ENCODE results near the gene LRFN5.
A peak's percentile ranks its signal among the peaks of the same experiment; 100 is the strongest.
"Not testable (repeated sequence)": the region's sequence is repeated elsewhere in the genome, so short reads cannot be mapped to it uniquely, and the experiment has no call there.

LRFN5 gene

GRCh38 chr14:41718477-41719166 is 111.9 kb downstream of the LRFN5 start:
- Histone ChIP-seq H3K27ac (ENCODE audit: low read length) (no peak overlapping the region), H3K36me3 (ENCODE audit: control insufficient read depth in 1 of 2, insufficient read depth in 2 of 2, low read length in 2 of 2) (no peaks in the 10 kb centered on the region), H3K9me3 (ENCODE audit: control insufficient read depth in 1 of 2, low read length in 2 of 2) (no peaks in the 10 kb centered on the region), H3K27me3 (ENCODE audit: low read depth, low read length) (no peaks in the 10 kb centered on the region), H3K4me1 (ENCODE audit: control insufficient read depth in 1 of 2, insufficient read depth in 2 of 2, low read length in 2 of 2) (no peaks in the 10 kb centered on the region), H3K4me3 (ENCODE audit: low read depth in 1 of 2, low read length in 2 of 2) (no peak overlapping the region)

DNA sequence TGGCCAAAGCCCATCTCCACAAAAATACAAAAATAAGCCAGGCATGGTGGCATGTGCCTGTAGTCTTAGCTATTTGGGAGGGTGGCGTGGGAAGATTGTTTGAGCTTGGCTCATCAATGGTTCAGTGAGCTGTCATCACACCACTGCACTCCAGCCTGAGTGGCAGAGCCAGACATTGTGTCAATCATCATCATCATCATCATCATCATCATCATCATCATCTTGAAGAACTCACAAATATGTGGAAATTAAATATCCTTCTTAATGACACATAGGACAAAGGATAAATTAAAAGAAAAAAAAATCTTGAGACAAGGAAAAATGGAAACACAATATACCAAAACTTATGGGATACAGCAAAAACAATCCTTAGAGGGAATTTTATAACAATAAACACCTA is 132.5 kb downstream of the LRFN5 start:
- no peaks in the 10 kb centered on the region for H3K36me3 ChIP-seq (ENCODE audit: control insufficient read depth in 1 of 2, insufficient read depth in 2 of 2, low read length in 2 of 2)
- H3K27ac ChIP-seq (ENCODE audit: low read length): no peak overlapping the region
- H3K4me3 ChIP-seq (ENCODE audit: low read depth in 1 of 2, low read length in 2 of 2): no peak overlapping the region
- H3K4me1 ChIP-seq (ENCODE audit: control insufficient read depth in 1 of 2, insufficient read depth in 2 of 2, low read length in 2 of 2): no peaks in the 10 kb centered on the region
- peaks cover 0 to 3% of the 10 kb centered on the region in 2 donors for H3K9me3 ChIP-seq (ENCODE audit: control insufficient read depth in 1 of 2, low read length in 2 of 2)
- H3K27me3 ChIP-seq (ENCODE audit: low read depth, low read length): no peaks in the 10 kb centered on the region

- no peak overlapping the region for H3K4me3 ChIP-seq (ENCODE audit: low read depth in 1 of 2, low read length in 2 of 2)
- no peak overlapping the region for H3K27ac ChIP-seq (ENCODE audit: low read length)
- no peaks in the 10 kb centered on the region for H3K4me1 ChIP-seq (ENCODE audit: control insufficient read depth in 1 of 2, insufficient read depth in 2 of 2, low read length in 2 of 2)
- H3K27me3 ChIP-seq (ENCODE audit: low read depth, low read length): no peaks in the 10 kb centered on the region
- peaks cover 0 to 3% of the 10 kb centered on the region in 2 donors for H3K9me3 ChIP-seq (ENCODE audit: control insufficient read depth in 1 of 2, low read length in 2 of 2)
- H3K36me3 ChIP-seq (ENCODE audit: control insufficient read depth in 1 of 2, insufficient read depth in 2 of 2, low read length in 2 of 2): no peaks in the 10 kb centered on the region
Observed at GRCh38 chr14:41743140-41743539, 136.5 kb downstream of the LRFN5 start.

DNA sequence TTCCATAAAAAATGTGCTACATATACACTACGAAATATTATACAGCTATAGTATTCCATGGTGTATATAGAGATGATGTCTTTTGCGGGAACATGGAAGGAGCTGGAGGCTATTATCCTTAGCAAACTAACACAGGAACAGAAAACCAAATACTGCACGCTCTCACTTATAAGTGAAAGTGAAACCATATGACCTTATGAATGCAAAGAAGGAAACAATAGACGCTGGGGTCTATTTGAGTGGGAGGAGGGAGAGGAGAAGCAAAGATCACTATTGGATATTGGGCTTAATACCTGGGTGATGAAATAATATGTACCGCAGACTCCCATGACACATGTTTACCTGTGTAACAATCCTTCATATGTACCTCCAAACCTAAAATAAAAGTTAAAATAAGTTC is 142.8 kb downstream of the LRFN5 start:
- Histone ChIP-seq H3K36me3 (ENCODE audit: control insufficient read depth in 1 of 2, insufficient read depth in 2 of 2, low read length in 2 of 2) (no peaks in the 10 kb centered on the region), H3K9me3 (ENCODE audit: control insufficient read depth in 1 of 2, low read length in 2 of 2) (no peaks in the 10 kb centered on the region), H3K4me3 (ENCODE audit: low read depth in 1 of 2, low read length in 2 of 2) (peak overlapping the region; percentile 59 to 63), H3K4me1 (ENCODE audit: control insufficient read depth in 1 of 2, insufficient read depth in 2 of 2, low read length in 2 of 2) (no peaks in the 10 kb centered on the region), H3K27me3 (ENCODE audit: low read depth, low read length) (no peaks in the 10 kb centered on the region), H3K27ac (ENCODE audit: low read length) (no peak overlapping the region)

DNA sequence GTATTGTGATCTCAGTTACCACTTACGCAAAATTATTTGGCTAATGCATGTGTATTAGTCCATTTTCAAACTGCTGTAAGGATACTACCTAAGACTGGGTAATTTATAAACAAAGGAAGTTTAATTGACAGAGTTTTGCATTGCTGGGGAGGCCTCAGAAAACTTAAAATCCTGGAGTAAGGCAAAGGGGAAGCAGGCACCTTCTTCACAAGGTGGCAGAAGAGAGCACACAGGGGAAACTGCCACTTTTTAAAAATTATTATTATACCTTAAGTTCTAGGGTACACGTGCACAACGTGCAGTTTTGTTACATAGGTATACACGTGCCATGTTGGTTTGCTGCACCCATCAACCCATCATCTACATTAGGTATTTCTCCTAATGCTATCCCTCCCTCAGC is 143.9 kb downstream of the LRFN5 start:
- H3K27me3 ChIP-seq (ENCODE audit: low read depth, low read length); H3K9me3 ChIP-seq (ENCODE audit: control insufficient read depth in 1 of 2, low read length in 2 of 2); H3K4me1 ChIP-seq (ENCODE audit: control insufficient read depth in 1 of 2, insufficient read depth in 2 of 2, low read length in 2 of 2); H3K4me3 ChIP-seq (ENCODE audit: low read depth in 1 of 2, low read length in 2 of 2); H3K27ac ChIP-seq (ENCODE audit: low read length); H3K36me3 ChIP-seq (ENCODE audit: control insufficient read depth in 1 of 2, insufficient read depth in 2 of 2, low read length in 2 of 2): not testable (repeated sequence)

DNA sequence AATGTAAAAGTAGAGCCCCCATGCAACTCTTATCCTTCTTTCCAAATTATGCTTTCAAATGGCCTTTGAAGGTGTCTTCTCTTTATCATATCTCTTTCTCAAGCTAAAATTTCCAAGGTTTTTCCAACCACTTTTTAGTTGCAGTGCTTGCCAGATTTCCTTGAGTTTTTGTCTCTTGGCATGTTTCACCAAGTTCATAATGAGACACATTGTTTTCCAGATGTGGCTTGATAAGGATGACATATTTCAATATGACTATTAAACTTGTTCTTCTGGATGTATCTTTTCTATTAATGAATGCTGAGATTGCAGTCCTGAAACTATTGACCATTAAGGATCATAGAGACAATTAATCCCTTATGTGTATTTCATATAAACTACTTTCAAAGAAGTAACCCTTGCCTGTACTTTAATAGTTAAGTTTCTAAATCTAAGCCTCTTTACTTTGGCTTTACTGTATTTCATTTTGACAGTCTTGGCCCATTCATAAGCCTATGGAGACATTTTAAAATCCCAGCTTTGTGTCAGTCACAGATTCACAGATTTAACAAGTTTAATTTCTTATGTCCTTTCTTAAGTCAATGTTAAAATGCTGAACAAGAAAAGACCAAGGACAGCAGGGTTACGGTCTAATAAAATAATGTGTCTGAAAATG is 151.5 kb downstream of the LRFN5 start:
- Histone ChIP-seq H3K4me3 (ENCODE audit: low read depth in 1 of 2, low read length in 2 of 2) (no peak overlapping the region), H3K4me1 (ENCODE audit: control insufficient read depth in 1 of 2, insufficient read depth in 2 of 2, low read length in 2 of 2) (no peaks in the 10 kb centered on the region), H3K27ac (ENCODE audit: low read length) (no peak overlapping the region)

GRCh38 chr14:41761204-41761603 is 154.5 kb downstream of the LRFN5 start:
- Histone ChIP-seq H3K4me1 (ENCODE audit: control insufficient read depth in 1 of 2, insufficient read depth in 2 of 2, low read length in 2 of 2) (no peaks in the 10 kb centered on the region), H3K9me3 (ENCODE audit: control insufficient read depth in 1 of 2, low read length in 2 of 2) (no peaks in the 10 kb centered on the region), H3K27me3 (ENCODE audit: low read depth, low read length) (no peaks in the 10 kb centered on the region), H3K4me3 (ENCODE audit: low read depth in 1 of 2, low read length in 2 of 2) (no peak overlapping the region), H3K27ac (ENCODE audit: low read length) (no peak overlapping the region), H3K36me3 (ENCODE audit: control insufficient read depth in 1 of 2, insufficient read depth in 2 of 2, low read length in 2 of 2) (no peaks in the 10 kb centered on the region)

More for the DNA sequence above, 151.5 kb downstream of the LRFN5 start:
- Histone ChIP-seq H3K9me3 (ENCODE audit: control insufficient read depth in 1 of 2, low read length in 2 of 2) (no peaks in the 10 kb centered on the region), H3K27me3 (ENCODE audit: low read depth, low read length) (no peaks in the 10 kb centered on the region), H3K36me3 (ENCODE audit: control insufficient read depth in 1 of 2, insufficient read depth in 2 of 2, low read length in 2 of 2) (no peaks in the 10 kb centered on the region)

DNA sequence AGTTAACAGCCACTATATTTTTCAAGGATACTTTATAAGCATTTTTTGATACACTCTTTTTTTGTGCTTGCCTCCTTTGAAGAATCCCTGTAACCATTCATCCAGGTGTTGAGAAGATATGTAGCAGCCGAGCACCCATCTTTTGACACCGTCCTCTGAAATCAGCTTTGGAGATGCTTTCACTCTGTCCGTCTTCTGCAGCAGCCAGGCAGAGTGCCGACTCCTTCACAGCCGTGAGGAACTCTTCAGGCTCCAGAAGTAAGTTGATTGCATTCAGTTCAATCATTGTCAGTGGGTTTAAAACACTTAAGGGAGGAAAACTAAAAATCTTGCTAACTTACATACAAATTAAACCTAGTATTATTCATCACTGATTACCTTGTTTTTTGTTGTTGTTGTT is 160.1 kb downstream of the LRFN5 start:
- Histone ChIP-seq H3K36me3 (ENCODE audit: control insufficient read depth in 1 of 2, insufficient read depth in 2 of 2, low read length in 2 of 2) (no peaks in the 10 kb centered on the region), H3K4me1 (ENCODE audit: control insufficient read depth in 1 of 2, insufficient read depth in 2 of 2, low read length in 2 of 2) (no peaks in the 10 kb centered on the region), H3K27me3 (ENCODE audit: low read depth, low read length) (no peaks in the 10 kb centered on the region), H3K9me3 (ENCODE audit: control insufficient read depth in 1 of 2, low read length in 2 of 2) (no peaks in the 10 kb centered on the region), H3K27ac (ENCODE audit: low read length) (no peak overlapping the region), H3K4me3 (ENCODE audit: low read depth in 1 of 2, low read length in 2 of 2) (no peak overlapping the region)

DNA sequence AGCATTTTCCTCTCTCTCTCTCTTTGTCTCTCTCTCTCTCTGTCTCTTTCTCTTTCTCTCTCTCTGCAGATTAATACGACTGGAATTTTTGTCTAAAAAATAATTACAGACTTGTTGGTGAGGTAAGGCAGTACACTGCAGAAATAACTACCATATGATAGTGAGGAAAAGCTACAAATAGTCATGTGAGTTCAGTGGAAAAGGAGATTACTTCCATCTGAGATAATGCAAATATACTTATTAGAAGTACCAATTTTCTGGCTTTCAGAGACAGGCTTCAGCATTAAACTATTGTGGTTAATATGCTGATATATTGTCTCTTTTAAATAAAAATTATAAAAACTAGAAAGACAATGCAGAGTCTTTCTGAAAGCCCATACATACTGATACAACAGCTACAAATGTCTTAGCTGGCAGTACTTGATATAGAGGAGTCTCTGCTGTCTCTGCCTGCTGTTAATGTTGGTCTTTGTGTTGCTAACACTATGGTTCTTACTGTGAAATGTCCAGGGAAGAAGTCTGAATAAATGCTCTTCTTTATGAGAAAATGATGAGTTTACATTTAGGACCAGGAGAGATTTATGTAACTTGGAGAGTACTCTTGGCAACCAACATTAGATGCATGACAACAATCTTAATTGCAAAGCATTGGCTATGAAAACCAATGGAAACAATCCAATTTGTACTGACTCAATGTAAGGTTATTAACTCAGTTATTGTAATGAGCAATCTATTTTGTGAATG is 167.0 kb downstream of the LRFN5 start:
- H3K36me3 ChIP-seq (ENCODE audit: control insufficient read depth in 1 of 2, insufficient read depth in 2 of 2, low read length in 2 of 2): no peaks in the 10 kb centered on the region
- H3K27ac ChIP-seq (ENCODE audit: low read length): no peak overlapping the region
- no peak overlapping the region for H3K4me3 ChIP-seq (ENCODE audit: low read depth in 1 of 2, low read length in 2 of 2)
- no peaks in the 10 kb centered on the region for H3K4me1 ChIP-seq (ENCODE audit: control insufficient read depth in 1 of 2, insufficient read depth in 2 of 2, low read length in 2 of 2)
- H3K27me3 ChIP-seq (ENCODE audit: low read depth, low read length): no peaks in the 10 kb centered on the region
- no peaks in the 10 kb centered on the region for H3K9me3 ChIP-seq (ENCODE audit: control insufficient read depth in 1 of 2, low read length in 2 of 2)

DNA sequence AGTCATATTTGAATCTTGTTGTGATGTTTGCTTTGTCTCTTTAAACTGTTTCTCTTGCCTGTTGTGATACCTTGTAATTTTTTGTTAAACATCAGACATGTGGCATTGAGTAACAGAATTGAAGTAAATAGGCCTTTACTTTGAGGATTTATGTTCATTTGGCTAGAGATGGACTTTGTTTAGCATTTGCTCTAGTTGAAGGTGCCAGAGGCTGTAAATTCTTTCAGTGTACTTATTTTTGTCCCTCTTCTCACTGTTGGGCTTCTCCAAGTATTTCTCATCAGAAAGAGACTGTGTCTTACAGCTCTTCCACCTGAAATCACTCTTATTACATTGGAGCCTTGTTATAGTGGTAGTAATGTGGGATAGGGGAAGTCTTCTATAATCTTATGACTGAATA is 175.8 kb downstream of the LRFN5 start:
- Histone ChIP-seq H3K27me3 (ENCODE audit: low read depth, low read length) (no peaks in the 10 kb centered on the region), H3K27ac (ENCODE audit: low read length) (no peak overlapping the region), H3K36me3 (ENCODE audit: control insufficient read depth in 1 of 2, insufficient read depth in 2 of 2, low read length in 2 of 2) (no peaks in the 10 kb centered on the region), H3K9me3 (ENCODE audit: control insufficient read depth in 1 of 2, low read length in 2 of 2) (no peaks in the 10 kb centered on the region), H3K4me3 (ENCODE audit: low read depth in 1 of 2, low read length in 2 of 2) (no peak overlapping the region), H3K4me1 (ENCODE audit: control insufficient read depth in 1 of 2, insufficient read depth in 2 of 2, low read length in 2 of 2) (no peaks in the 10 kb centered on the region)

- H3K4me1 ChIP-seq (ENCODE audit: control insufficient read depth in 1 of 2, insufficient read depth in 2 of 2, low read length in 2 of 2): no peaks in the 10 kb centered on the region
- no peaks in the 10 kb centered on the region for H3K27me3 ChIP-seq (ENCODE audit: low read depth, low read length)
- no peak overlapping the region for H3K27ac ChIP-seq (ENCODE audit: low read length)
- H3K4me3 ChIP-seq (ENCODE audit: low read depth in 1 of 2, low read length in 2 of 2): no peak overlapping the region
- H3K9me3 ChIP-seq (ENCODE audit: control insufficient read depth in 1 of 2, low read length in 2 of 2): no peaks in the 10 kb centered on the region
- no peaks in the 10 kb centered on the region for H3K36me3 ChIP-seq (ENCODE audit: control insufficient read depth in 1 of 2, insufficient read depth in 2 of 2, low read length in 2 of 2)
Observed at GRCh38 chr14:41783403-41783802, 176.7 kb downstream of the LRFN5 start.

Measured in muscle layer of duodenum (tissue), 2 donors.